Left hindlimb (tissue), 1 donor: ENCODE results near the gene SIL1.
A peak's percentile ranks its signal among the peaks of the same experiment; 100 is the strongest.
"Not testable (repeated sequence)": the region's sequence is repeated elsewhere in the genome, so short reads cannot be mapped to it uniquely, and the experiment has no call there.

Experiments used
- DNase-seq: peaks from one replicate; pipeline ENCODE4 v3.0.0-alpha.2; 2018

SIL1 gene

GRCh38 chr5:139174382-139174781 is 23.8 kb downstream of the SIL1 start:
- not testable (repeated sequence) for DNase-seq

GRCh38 chr5:139171779-139172404 is 26.3 kb downstream of the SIL1 start:
- no peak for DNase-seq

GRCh38 chr5:139167952-139168720 is 30.0 kb downstream of the SIL1 start:
- no peak for DNase-seq

- no peak for DNase-seq
Measured at GRCh38 chr5:139167533-139167932, 30.6 kb downstream of the SIL1 start.

GRCh38 chr5:139167063-139167462 is 31.1 kb downstream of the SIL1 start:
- DNase-seq, result no peak

GRCh38 chr5:139164897-139165296 is 33.3 kb downstream of the SIL1 start:
- not testable (repeated sequence) for DNase-seq

- no peak for DNase-seq
Measured at GRCh38 chr5:139164020-139164419, 34.1 kb downstream of the SIL1 start.

- DNase-seq, result no peak
Measured at GRCh38 chr5:139162448-139162847, 35.7 kb downstream of the SIL1 start.

- no peak for DNase-seq
Measured at GRCh38 chr5:139158791-139159190, 39.4 kb downstream of the SIL1 start.

- DNase-seq, result no peak
Measured at GRCh38 chr5:139157556-139157955, 40.6 kb downstream of the SIL1 start.

GRCh38 chr5:139156814-139157213 is 41.4 kb downstream of the SIL1 start:
- no peak for DNase-seq

- no peak for DNase-seq
Measured at GRCh38 chr5:139155333-139155732, 42.8 kb downstream of the SIL1 start.

- DNase-seq, result no peak
Measured at GRCh38 chr5:139151902-139152301, 46.3 kb downstream of the SIL1 start.

- DNase-seq, result peak; percentile 41
Measured at GRCh38 chr5:139150367-139150999, 47.7 kb downstream of the SIL1 start.

GRCh38 chr5:139149477-139150199 is 48.5 kb downstream of the SIL1 start:
- DNase-seq, result no peak

- no peak for DNase-seq
Measured at GRCh38 chr5:139148986-139149385, 49.2 kb downstream of the SIL1 start.

GRCh38 chr5:139148306-139148705 is 49.9 kb downstream of the SIL1 start:
- no peak for DNase-seq

GRCh38 chr5:139147483-139148087 is 50.6 kb downstream of the SIL1 start:
- peak; percentile 47 for DNase-seq

- DNase-seq, result no peak
Measured at GRCh38 chr5:139146809-139147482, 51.2 kb downstream of the SIL1 start.

- DNase-seq, result peak; percentile 62
Measured at GRCh38 chr5:139141446-139142204, 56.5 kb downstream of the SIL1 start.

- peak; percentile 69 for DNase-seq
Measured at GRCh38 chr5:139140591-139141071, 57.5 kb downstream of the SIL1 start.
